Activated CD8-positive, alpha-beta memory T cell treated with anti-CD3 and anti-CD28 coated beads for 36 hours (primary cell): ENCODE measurements around the gene PLSCR3. TPM values are rescaled to one million over a fixed set of nuclear protein-coding genes. Genes with fewer than 3 reads are reported as not detected.

Experiments
- CTCF ChIA-PET: fragments of 350-600 bp; sonication (Branson Sonifier 250); formaldehyde crosslinking; loops from one replicate; lab custom pipeline; 2021; ENCODE audit warnings: antibody characterized with exemption; lab: Charles Lee
- POLR2A ChIA-PET: fragments of 350-600 bp; sonication (Branson Sonifier 250); formaldehyde crosslinking; loops from one replicate; lab custom pipeline; 2021; ENCODE audit warnings: antibody characterized with exemption; lab: Charles Lee
- total RNA-seq, 2 experiments: library from RNA; stranded (reverse); gene quantifications; one replicate each; pipeline ENCODE4 v1.2.3, GENCODE V29; 2021

The PLSCR3 gene
- total RNA-seq, 2 experiments from 2014 or later, result 70.8 to 74.4 TPM

DNA sequence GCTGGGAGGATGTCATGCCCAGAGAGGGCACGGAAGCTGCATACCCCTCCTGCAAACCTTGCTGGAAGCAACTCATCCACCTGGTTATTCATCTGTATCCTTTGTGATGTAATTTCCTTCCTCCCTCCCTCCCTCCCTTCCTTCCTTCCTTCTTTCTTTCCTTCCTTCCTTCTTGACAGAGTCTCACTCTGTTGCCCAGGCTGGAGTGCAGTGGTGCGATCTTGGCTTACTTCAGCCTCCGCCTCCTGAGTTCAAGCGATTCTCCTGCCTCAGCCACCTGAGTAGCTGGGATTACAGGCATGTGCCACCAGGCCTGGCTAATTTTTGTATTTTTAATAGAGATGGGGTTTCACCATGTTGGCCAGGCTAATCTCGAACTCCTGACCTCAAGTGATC, 25.7 kb downstream of the PLSCR3 start:
- CTCF ChIA-PET, result interaction anchor here (0.6 to 1.0 kb wide), 2 partner anchors 16 to 72 kb away, joined by 3 to 4 read pairs; no protein-coding TSS in a partner anchor
- POLR2A ChIA-PET, result interaction anchor here (0.5 kb wide), 1 partner anchor 10 kb away, joined by 3 read pairs; no protein-coding TSS in a partner anchor

DNA sequence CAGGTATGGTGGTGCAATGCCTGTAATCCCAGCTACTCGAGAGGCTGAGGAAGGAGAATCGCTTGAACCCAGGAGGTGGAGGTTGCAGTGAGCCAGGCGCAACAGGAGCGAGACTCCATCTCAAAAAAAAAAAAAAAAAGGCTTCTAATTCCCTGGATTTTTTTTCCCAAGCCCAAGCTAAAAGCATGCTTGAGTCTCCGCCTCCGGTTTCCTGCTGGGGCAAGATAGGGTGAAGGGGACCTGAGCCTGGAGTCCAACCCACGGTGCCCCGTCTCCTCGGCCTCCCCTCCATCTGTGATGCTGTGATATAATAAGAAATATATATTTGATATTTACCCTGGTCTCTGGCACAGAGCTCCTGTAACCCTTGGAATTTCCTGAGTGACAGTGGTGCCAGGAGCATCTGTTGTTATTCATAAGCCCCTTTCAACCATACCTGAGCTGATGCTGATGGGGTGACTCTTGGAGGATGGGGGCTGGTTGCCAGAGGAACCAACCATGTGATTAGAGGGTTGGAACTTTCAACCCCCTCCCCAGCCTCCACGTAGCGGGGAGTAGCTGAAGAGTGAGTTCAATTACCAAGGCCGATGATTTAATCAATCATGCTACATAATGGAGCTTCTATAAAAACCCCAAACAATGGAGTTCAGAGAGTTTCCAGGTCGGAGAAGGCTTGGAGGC, 26.3 kb downstream of the PLSCR3 start:
- CTCF ChIA-PET, result interaction anchor here (0.6 to 1.0 kb wide), 2 partner anchors 16 to 446 kb away, joined by 3 to 4 read pairs; no protein-coding TSS in a partner anchor
- POLR2A ChIA-PET, result interaction anchor here (0.5 kb wide), 1 partner anchor 10 kb away, joined by 3 read pairs; no protein-coding TSS in a partner anchor

- CTCF ChIA-PET, result no interaction called here
Observed at GRCh38 chr17:7367083-7367482, 27.2 kb downstream of the PLSCR3 start.

DNA sequence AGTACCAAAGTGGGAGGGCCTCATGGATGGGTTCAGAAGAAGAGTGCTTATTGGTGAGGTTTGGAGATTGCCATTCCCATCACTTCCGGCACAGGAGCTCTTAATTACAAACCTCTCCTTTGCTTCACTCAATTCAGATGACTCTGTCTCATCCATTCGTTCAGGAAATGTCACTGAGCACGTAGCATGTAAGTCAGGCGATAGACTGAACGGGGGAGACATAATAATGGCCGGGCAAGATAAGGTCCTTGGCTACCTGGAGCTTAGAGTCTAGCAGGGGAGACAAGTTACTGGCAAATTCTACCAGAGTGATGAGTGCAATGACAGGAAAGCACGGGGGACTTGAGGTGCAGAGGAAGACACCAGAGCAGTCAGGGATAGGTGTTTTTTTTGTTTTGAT, 28.4 kb downstream of the PLSCR3 start:
- ChIA-PET POLR2A (interaction anchor here (0.6 kb wide), 1 partner anchor 23 kb away, joined by 9 read pairs; no protein-coding TSS in a partner anchor), CTCF (interaction anchor here (1.8 kb wide), 1 partner anchor 10 kb away, joined by 5 read pairs; no protein-coding TSS in a partner anchor)

More at GRCh38 chr17:7367083-7367482, 27.2 kb downstream of the PLSCR3 start:
- POLR2A ChIA-PET, result no interaction called here

GRCh38 chr17:7363311-7363710, 31.0 kb downstream of the PLSCR3 start:
- CTCF ChIA-PET, result no interaction called here
- POLR2A ChIA-PET, result no interaction called here

DNA sequence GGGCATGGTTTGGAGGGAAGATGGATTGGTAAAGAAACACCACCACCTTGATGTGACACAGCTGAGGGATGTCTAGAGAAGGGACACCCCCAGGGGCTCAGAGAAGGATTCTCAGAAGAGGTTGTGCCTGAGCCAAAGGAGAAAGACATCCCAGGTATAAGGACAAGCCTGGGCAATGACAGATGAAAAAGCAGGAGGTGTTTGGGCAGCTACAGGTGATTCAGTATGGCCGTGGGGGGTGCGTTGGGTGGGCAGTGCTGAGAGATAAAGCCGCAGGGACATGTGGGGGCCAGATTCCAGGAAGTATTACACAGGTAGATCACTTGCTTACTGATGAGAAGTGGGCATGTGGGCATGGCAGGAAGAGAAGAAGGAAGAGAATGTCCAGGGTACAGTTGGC, 32.4 kb downstream of the PLSCR3 start:
- ChIA-PET CTCF (interaction anchor here (0.6 kb wide), 1 partner anchor 8 kb away, joined by 3 read pairs; no protein-coding TSS in a partner anchor), POLR2A (no interaction called here)

GRCh38 chr17:7357381-7357780, 36.9 kb downstream of the PLSCR3 start:
- ChIA-PET CTCF (interaction anchor here (1.3 to 1.6 kb wide), 2 partner anchors 23 to 80 kb away, joined by 5 read pairs; no protein-coding TSS in a partner anchor), POLR2A (no interaction called here)

GRCh38 chr17:7356756-7357155, 37.6 kb downstream of the PLSCR3 start:
- POLR2A ChIA-PET, result no interaction called here
- CTCF ChIA-PET, result interaction anchor here (0.6 to 2.2 kb wide), 22 partner anchors 9 to 204 kb away, joined by 3 to 31 read pairs (median 5); partner anchors contain the start of genes NEURL4, PLSCR3, SENP3 and TMEM102

- CTCF ChIA-PET, result interaction anchor here (0.6 to 2.2 kb wide), 33 partner anchors 10 to 317 kb away, joined by 3 to 31 read pairs (median 4); partner anchors contain the start of genes ACAP1, NEURL4, PLSCR3 and SENP3
- POLR2A ChIA-PET, result interaction anchor here (1.2 kb wide), 2 partner anchors 79 to 80 kb away, joined by 3 to 4 read pairs; partner anchors contain the start of gene TMEM102
Observed at GRCh38 chr17:7356072-7356549, 38.2 kb downstream of the PLSCR3 start.

DNA sequence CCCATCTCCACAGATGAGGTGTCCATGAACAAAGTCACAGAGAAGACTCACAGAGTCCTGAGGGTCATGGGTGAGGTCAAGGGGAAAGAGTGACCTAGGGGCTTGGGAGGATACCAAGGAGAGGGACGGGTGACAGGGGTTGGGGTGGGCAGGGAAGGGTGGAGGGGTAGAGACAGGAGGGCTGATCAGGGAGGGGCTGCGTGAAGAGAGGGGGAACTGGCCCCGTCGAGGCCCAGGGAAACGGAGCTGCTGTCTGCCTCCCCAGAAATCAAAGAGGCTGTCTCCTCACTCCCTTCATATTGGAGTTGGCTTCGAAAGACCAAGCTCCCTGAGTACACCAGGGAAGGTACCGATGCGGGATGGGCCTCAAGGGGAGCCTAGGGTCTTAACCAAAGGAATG, 38.8 kb downstream of the PLSCR3 start:
- CTCF ChIA-PET, result interaction anchor here (0.6 to 2.2 kb wide), 28 partner anchors 10 to 318 kb away, joined by 3 to 31 read pairs (median 4); partner anchors contain the start of genes ACAP1, NEURL4, PLSCR3 and SENP3
- POLR2A ChIA-PET, result interaction anchor here (1.2 kb wide), 2 partner anchors 80 to 81 kb away, joined by 3 to 4 read pairs; partner anchors contain the start of gene TMEM102

- CTCF ChIA-PET, result interaction anchor here (0.8 to 2.2 kb wide), 14 partner anchors 9 to 206 kb away, joined by 3 to 31 read pairs (median 4); partner anchors contain the start of genes NEURL4, PLSCR3, SENP3 and TMEM102
- POLR2A ChIA-PET, result interaction anchor here (1.2 kb wide), 2 partner anchors 80 to 81 kb away, joined by 3 to 4 read pairs; partner anchors contain the start of gene TMEM102
Observed at GRCh38 chr17:7355053-7355452, 39.3 kb downstream of the PLSCR3 start, which contains the start of gene TMEM95. TMEM95 (plus strand) TSS chr17:7355156; CDS start chr17:7355205, 49 bp downstream.

DNA sequence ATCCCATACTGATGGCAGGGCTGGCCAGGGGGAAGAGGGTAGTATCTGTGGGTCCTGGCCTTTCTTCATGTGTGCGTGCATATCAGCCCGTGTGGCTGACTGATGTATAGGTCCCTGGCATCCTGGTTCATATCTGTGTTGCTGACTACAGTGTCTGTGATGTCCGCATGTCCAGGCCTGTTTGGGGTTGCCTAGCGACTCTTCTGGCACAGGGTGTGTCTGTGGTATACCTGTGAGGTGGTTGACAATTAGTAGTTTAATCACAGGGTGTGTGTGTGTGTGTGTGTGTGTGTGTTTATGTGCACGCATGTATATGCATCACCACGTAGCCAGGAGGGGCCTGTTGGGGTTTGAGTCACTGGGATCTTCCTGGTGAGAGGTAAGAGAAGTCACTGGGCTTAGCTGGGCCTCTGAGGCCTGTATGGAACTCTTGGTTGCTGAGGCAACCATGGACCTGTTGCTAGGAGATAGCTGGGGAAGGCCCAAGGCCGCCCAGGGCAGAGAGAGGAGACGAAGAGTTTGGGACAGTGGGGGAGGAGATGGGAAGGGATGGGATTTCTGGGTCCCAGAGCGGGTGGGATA, 40.0 kb downstream of the PLSCR3 start:
- ChIA-PET POLR2A (interaction anchor here (1.3 kb wide), 1 partner anchor 18 kb away, joined by 3 read pairs; the partner anchor contains the start of gene ACAP1), CTCF (interaction anchor here (0.6 to 1.6 kb wide), 9 partner anchors 8 to 207 kb away, joined by 3 to 5 read pairs (median 3); partner anchors contain the start of gene TMEM102)

GRCh38 chr17:7352910-7353635, 41.3 kb downstream of the PLSCR3 start:
- POLR2A ChIA-PET, result interaction anchor here (1.0 to 1.3 kb wide), 2 partner anchors 17 to 83 kb away, joined by 3 read pairs; partner anchors contain the start of gene ACAP1
- CTCF ChIA-PET, result interaction anchor here (1.0 to 1.7 kb wide), 8 partner anchors 15 to 236 kb away, joined by 3 to 5 read pairs (median 4); partner anchors contain the start of genes SOX15 and TMEM102

- POLR2A ChIA-PET, result no interaction called here
- CTCF ChIA-PET, result interaction anchor here (1.0 to 1.7 kb wide), 5 partner anchors 34 to 237 kb away, joined by 3 to 5 read pairs (median 4); partner anchors contain the start of genes SOX15 and TMEM102
Observed at GRCh38 chr17:7352503-7352889, 41.8 kb downstream of the PLSCR3 start.

DNA sequence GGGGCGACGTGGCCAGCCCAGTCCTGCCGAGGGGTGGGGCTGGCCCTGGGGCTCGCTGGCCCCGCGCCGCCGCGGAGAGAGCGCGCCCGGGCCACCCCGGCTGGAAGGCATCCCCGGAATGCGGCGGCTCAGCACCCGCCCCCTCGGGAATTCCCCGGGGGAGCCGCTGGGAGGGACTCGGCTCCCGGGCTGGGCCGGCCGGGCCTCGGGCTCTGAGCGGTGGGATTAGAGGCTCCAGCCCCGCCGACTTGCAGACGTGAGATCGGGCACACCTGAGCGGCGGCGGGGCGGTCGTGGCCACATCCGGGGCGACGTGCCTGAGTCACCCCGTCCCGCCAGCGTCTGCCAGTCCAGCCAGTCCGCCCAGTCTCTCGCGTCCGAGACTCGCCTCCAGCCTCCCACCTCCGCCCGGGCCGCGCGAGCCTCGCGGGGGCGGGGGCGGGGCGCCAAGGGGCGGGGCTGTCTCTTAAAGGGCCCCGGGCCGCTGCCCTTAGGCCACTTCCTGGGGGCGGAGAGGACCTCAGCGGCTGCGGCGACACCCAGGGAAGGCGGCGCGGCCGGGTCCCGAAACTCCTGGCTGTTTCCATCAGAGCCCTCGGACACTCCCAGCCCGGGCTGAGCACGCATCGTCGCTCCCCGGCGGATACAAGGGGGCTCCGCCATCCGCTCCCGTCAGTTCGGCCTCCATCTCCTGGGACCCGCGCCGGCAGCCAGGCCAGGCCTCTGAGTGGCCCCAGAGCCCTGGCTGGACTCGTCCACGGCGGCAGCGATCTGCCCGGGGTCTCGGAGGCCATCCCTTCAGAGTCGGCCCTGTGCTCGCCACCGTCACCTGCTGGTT, 42.4 kb downstream of the PLSCR3 start, which contains the start of gene KCTD11:
KCTD11 (plus strand) TSS at position 498 of the 838 bp plus-strand sequence.
- CTCF ChIA-PET, result interaction anchor here (1.0 to 3.8 kb wide), 5 partner anchors 15 to 232 kb away, joined by 3 to 21 read pairs (median 4); partner anchors contain the start of genes ACAP1 and MPDU1
- POLR2A ChIA-PET, result interaction anchor here (1.0 to 2.0 kb wide), 2 partner anchors 15 to 43 kb away, joined by 6 to 13 read pairs; partner anchors contain the start of gene ACAP1

DNA sequence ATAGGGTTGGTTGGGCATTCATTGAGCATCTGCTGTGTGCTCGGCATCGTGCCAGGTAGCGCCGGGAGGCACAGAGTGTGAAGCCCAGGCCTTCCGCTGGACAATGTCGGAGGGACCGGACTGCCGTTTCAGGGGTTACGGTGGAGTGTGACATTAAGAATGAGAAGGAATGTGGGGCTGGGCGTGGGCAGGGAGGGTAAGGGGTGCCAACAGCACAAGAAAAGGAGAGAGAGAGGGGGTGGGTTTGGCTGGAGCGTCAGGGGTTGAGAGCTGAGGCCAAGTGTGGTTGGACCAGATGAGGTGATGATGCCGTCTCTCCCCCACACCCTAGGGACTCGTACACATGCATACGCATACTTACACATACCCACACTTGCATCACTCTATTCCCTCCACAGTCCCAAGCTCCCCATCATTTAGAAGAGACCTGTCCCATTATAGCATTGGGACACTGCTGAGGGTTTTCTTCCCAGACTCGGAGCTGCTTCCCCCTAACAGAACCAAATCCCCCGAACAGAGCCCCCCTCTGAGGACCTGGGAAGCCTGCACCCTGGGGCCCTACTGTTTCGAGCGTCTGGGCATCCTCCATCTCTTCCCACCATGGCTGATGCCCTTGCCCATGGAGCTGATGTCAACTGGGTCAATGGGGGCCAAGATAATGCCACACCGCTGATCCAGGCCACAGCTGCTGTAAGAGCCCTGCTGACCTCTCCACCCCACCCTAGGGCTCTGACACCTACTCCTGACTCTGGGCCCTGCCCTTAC, 45.7 kb downstream of the PLSCR3 start:
- ChIA-PET CTCF (interaction anchor here (1.2 to 3.8 kb wide), 6 partner anchors 10 to 131 kb away, joined by 3 to 21 read pairs (median 4); partner anchors contain the start of genes ACAP1, GPS2 and NEURL4), POLR2A (interaction anchor here (0.6 to 2.0 kb wide), 5 partner anchors 12 to 135 kb away, joined by 3 to 13 read pairs (median 6); partner anchors contain the start of genes ACAP1 and PHF23)
